Measurements from ENCODE around the gene ERCC3.

ERCC3 gene

DNA sequence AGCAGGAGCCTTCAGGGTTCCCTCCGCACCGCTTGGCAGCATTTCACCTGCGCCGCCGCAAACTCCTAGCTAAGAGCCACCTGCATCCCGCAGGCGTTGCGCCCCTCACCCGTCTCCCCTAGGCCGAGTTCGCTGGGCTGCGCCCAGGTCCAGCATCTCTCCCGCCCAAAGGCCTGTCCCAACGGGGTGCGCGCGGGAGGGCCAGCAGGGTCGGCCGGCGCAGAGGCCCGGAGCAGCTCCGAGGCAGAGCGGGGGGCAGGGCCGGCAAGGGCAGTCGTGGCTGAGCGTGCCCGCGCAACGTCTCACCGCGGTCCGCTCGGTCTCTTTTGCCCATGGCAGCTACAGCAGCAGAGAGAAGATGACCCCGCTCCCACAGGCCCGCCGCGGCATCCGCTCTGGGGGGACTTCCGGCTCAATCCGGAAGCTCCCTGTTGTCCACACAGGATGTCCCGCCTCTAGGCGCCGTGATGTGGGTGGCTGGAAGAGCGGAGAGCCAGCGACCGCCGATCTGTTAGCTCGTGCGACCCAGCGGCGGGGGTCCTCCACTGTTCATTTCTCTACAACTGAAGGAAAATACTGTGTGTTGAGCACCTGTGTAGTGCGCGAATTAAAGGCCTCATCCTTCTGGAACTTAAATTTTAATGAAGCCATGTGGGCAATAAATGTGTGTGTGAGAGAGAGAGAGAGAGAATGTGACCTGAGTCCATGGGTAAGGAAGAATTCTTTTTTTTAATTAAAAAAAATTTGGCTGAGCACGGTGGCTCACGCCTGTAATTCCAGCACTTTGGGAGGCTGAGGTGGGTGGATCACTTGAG, at the start of gene ERCC3:
ERCC3 (minus strand) TSS at position 397 of the 815 bp plus-strand sequence; CDS start at position 334, 63 bp downstream.
- DNase-seq = no peak

DNA sequence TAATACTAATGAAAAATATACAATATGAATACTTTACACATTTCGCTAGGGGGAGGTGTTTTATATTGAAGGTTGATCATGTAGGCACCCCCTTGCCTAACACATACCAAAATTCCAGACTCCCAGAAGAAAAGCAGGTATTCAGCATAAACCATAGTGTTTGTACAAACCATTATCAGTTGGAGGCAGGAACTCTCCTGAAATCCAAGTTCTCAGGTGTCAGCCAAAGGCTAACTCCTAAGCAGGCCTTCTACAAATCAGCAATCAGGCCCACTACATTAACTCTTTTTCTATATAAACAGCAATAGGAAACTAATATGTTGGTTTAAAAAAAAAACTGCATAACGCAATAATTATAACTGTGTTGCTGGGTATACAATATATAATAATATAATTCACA, 49.3 kb upstream of the ERCC3 start:
- no peak for DNase-seq

DNA sequence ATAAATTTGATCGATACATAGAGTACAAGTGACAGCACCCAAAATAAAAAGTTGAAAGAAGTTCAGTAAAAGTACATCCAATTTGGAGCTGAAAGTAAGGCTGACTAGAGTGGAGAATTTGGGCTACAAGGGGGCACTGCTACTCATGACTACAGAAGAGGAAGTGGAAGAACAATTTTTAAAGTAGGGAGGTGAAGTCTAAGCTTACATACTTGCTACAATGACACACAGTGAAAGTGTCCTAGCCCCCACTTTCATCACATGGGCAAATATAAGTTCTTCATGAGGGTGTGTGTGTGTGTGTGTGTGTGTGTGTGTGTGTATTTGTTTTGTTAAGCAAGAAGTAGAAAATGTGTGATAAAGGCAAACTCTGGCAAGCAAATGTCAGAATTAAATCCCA, 48.2 kb upstream of the ERCC3 start:
- DNase-seq = no peak

DNA sequence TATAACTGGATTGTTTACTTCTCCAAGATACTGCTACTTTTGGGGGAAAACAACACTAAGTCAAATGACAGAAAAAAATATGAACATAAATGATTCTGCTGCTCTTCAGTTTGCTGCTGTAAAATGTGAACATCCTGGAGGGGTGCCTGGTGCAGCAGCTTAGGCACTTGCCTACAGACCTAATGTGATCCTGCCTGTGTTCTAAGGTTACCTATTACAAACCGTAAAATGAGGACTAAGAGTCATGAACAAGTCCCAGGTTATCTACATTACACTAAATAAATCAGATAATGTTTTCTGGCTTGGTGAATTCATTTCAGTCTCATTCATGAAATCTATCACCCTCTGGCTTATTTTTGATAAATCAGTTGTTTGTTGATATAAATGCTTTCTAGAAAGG, 38.4 kb upstream of the ERCC3 start:
- no peak for DNase-seq

DNA sequence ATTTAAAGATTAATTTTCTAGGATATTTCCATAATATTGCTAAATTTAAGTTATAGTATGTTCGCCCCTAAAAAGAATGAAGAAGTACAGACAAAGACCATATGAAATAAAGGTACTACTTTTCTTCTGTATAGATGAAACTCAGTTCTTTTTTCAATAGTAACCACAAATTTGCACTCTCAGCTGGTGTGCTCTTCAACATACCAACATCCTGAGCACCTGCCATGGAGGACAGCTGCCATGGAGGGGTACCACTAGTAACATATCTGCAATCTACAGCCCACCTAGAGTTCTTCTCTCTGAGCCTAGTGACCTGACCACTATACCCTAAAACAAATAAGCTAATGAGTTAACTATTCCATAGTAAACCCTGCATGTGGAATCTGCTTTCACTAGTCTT, 36.8 kb upstream of the ERCC3 start:
- no peak for DNase-seq

DNA sequence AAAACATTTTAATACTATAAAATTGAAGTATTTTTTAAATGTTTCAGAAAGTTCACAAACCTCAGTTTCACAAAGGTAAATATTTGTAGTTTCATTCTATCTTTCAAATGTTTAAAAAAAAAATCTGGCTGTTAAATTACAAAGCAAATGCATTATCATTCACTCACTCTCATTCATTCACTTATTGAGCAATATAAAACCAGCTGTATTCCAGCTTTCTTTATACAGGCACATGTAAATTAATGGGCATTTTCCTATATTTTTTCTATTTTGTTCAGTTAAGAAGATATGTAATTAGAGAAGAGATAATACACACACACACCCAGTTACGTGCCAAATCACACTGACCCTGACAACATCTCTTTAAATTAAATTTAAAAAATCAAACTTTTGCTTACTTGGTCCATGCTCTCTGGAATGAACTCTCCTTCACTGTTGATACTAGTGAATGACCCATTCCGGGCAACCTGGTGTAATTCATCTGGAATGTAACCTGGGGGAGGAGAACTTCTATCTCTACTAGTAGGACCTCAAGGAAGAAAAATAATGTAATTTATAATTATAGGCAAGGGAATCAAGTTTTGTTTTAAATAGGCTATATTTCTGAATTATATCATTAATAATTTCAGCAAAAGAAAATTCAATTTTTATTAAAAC, 32.5 kb upstream of the ERCC3 start:
- no peak for DNase-seq

DNA sequence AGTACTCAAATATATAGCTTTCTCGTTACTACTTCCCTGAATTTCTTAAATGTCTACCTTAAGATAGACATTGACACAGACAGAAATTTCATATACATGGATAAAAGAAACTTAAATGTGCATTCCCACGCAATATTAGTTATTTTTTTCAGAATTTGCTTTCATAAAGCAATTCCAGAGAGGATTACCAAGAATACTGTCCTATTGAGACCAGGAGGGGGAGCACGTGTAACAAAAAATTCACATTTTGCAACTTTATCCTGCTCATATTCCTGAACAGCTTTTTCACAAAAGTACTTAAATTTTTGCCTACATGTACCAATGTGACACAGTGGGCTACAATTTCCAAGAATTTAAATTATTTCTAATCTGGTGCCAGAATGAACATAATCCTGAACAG, 30.7 kb upstream of the ERCC3 start:
- no peak for DNase-seq

DNA sequence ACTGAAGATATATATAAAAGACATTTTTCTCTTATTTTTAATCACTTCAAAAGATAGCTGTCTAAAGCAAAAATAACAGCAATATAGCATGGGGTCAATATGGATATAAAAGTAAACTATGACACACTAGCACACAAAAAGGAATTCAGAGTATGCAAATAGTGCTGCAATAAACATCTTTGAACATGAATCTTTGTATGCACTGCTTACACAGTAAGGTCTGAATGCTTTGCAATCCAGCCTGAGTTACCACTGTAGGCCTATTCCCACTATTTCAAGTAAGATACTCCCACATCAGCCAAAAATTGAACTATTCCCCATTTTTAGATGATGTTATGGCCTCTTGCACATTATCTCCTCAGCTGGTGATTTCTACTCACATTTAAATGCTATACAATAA, 27.4 kb upstream of the ERCC3 start:
- DNase-seq = no peak

DNA sequence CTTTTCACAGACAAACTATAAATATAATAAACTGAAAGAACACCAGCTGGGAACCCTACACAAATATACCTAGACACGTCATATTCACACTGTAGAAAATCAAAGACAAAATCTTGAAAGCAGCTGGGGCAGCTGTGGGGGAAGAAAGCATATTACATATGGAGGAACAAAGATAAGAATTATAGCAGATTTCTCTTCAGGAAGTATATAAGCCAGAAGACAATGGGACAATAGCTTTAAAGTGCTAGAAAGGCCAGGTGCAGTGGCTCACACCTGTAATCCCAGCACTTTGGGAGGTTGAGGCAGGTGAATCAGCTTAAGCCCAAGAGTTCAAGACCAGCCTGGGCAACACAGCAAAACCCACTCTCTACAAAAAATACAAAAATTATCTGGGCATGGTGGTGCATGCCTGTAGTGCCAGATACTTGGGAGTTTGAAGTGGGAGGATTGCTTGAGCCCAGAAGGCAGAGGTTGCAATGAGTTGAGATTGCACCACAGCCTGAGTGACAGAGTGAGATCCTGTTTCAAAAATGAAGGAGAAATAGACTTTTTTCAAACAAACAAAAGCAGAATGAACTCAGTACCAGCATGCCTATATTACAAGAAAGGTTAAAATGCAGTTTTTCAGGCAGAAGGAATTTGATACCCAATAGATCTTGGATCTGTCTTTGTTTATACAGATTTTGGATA, 26.8 kb upstream of the ERCC3 start:
- DNase-seq = no peak

DNA sequence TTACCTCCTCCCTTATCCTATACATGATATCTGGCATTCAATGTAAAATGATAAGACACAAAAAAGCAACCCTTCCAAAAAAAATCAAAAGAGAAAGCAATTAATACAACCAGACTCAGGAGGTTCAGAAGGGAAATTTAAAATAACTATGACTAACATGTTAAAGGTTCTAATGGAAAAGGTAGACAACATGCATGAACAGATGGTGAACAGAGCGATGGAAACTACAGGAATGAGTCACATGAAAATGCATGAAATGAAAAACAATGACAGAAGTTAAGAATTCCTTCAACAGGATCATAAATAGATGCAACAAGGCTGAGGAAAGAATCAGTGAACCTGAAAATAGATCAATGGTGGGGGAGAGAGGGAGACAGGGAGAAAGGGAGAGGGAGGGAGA, 26.1 kb upstream of the ERCC3 start:
- no peak for DNase-seq

DNA sequence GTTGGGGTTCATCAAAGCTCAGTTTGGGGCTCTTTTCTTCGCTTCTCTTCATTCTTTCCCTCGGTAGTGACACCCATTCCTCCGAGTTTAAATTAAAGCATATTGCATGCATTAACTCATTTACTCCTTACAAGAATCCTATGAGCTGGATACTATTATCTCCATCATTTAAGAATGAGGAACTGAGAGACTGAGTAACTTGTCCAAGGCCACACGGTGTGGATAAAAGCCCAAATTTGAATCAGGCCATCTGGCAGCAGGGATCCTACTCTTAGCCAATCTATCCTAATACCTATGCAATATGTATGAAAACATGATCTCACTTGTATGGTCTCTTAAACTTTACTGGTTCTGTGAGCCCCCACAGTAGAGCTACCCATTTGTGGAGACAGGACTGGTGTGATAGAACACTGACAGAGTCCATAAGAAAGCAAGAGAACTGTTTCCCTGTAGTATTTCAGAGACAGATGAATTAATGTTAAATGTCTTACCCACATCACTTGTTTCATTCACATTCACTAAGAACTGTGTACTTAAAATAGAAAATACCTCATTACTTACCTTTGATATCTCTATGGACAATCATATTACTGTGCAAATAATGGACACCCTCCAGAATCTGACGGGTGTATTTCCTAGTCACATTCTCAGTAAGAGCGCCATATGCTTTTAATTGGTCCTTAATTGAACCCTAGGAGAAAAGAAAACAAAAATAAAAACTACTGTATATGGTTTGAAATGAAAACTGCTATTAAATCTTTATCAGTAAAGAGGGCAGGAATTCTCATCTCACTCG, 20.4 kb upstream of the ERCC3 start:
- DNase-seq = no peak

DNA sequence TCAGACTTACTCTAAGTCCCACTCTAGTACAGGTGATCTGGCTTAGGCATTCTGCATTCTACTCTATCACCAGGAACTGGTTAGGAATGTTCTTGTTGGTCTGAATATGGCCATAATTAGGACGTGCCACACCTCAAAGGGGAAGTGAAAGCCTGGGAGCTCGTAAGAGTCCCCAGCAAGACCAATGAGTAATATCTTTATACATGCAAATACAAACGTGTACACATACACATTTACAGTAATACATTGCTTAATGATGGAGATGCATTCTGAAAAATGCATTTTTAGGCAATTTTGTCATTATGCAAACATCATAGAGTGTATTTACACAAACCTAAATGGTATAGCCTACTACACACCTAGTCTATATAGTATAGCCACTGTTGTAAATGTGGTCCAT, 19.5 kb upstream of the ERCC3 start:
- DNase-seq = no peak

DNA sequence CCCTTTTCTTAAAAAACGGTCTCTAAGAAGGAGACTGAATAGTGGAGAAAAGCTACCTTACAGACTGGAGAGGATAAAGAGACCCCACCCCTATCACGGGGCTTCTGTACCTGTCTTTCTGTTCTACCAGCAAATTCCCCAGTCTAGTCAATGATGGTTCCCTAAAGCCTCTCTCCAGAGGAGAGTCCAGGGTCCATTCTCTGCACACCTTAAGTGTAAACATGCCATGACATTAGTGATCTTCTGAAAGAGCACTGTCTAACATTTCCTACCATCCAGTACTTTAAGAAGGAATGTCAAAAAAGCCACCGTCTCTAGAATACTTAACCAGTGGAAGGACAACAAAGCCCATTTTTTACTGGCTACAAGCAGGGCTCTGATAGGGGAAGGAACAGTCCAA, 17.0 kb upstream of the ERCC3 start:
- no peak for DNase-seq

DNA sequence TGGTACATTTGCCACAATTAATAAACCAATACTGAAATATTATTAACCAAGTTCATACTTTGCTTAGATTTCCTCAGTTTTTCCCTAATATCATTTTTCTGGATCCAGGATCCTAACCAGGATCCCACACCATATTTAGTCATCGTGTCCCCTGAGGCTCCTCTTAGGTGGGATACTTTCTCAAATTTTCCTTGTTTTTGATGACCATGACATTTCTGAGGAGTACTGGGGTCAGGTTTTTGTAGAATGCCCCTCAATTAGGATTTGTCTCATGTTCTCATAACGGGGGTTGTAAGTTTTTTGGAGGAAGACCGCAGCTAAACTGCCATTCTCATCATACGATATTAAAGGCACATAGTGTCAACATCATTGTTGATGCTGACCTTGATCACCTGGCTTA, 15.5 kb upstream of the ERCC3 start:
- no peak for DNase-seq

DNA sequence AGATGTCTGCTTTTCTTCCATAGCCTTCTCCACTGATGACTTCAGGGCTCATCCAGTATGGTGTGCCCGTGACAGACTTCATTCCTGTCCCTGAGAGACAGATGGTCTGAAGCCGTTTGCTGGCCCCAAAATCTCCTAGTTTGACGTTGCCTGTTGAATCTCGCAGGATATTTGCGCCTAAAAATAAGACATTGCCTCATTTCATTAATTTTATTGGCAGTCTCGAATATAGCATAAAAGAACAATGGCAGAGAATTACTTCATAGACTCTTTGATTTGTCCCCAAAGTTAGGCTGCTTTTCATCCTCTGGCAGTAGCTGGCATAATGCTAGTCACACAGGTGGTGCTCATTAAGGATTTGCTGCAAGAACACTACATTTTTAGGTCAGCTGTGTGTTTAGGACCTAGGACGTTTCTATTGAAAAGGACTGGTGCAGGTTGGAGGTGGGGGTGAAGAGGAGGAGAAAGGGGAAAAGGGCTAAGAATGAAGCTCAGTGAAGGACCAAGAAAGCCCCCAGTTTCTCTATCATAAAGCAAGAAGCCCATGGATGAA, 14.7 kb upstream of the ERCC3 start:
- DNase-seq = peak; percentile 88

DNA sequence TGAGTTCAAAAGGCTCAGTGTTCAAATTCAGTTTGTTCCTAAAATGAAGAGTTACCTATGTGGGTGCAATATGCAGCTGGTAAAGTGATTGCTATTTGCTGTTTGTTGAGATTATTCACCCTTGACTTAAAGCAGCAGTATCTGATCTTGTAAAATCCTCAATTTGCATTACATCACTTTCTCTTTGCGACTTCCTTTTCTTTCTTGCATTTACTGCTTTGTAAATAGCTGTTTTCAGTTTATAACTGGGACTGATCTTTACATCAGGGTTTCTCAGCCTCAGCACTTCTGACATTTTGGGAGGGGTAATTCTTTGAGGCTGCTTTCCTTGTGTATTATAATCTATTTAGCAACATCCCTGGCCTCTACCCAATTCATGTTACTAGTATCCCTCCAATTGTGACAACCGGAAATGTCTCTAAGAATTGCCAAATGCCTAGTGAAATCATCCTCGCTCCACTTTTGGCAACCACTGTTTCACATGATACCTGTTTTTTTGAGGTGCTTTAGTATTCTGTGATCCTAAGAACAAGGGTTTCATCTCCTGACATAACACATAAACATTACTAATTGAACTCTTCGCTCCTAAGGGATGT, 12.1 kb upstream of the ERCC3 start:
- DNase-seq = no peak

DNA sequence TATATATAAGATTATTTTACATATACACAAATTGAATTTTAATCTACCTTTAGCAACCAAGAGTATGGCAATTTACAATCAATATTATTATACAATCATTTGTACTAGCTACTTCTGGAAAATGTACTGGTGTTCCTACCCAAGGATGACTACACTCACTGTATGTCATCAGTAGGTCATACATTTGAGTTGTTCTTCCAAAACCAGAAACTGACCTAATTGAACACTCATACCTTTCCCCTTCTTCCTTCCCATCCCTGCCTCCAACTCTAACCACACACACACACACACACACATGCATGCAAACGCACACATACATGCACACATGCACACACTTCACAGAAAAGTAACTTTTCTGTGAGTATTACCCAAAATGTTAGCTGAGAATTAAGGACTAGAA, 8.2 kb upstream of the ERCC3 start:
- DNase-seq = no peak

DNA sequence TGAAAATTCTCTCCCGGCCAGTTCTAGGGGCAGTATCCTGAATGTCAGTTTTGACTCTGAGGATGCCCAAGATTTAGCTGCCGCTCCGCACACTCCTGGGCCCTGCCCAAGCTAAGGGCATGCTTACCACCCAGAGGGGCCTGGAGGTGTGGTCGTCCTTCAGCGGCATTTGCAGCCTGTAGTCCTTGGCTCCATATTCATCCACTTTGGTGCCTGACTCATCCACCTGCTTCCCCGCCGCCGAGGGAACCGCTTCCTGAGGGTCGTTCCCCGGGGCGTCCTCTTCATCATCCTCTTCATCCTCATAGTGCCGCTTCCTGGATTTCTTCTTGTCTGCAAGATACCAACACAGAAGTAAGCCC, 577 bp downstream of the ERCC3 start:
- no peak for DNase-seq

DNA sequence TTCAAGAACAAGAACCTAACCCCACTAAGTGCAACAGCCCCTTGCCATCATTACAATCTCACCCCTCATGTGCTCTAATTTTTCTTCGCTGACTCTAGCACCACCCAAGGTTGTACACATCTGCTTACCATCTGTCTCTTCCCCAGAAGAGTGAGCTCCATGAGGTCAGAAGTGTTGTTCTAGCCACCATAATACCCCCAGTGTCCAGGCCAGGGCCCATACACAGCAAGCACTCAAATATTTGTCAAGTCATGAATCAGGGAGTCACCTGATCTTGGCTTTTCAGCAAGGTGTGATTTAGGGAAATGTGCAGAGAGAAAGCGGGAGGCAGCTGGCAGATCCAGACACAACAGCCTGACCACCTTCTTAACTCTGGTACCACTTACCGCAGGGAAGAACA, 5.7 kb downstream of the ERCC3 start:
- DNase-seq = no peak

DNA sequence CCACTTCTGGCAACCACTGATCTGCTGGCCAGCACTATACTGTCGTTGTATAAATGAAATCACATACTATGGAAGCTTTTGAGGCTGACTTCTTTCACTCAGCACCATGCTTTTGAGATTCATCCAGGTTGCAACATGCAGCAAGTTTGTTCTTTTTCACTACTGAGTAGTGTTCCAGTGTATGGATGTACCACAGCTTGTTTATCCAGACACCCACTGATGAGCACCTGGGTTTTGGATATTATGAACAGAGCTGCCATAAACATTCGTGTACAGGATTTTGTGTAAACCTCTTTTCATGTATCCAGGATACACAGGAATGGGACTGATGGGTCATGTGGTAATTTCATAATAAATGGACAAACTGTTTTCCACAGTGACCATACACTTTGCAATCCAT, 10.7 kb downstream of the ERCC3 start:
- no peak for DNase-seq

DNA sequence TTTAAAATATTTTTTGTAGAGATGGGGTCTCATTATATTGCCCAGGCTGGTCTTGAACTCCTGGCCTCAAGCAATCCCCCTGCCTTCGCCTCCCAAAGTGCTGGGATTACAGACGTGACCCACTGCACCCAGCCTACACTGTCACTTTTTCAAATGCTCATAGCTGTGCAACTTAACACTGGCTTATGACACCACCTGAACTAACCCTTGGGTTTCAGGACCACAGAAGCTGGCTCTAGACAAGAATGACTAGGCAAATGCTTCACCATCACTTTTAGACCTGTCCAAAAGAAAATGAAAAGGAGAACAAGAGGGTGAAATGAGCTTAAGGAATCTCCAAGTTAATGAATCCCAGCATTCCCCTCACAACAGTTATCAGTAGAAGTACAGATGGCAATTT, 13.3 kb downstream of the ERCC3 start:
- DNase-seq = no peak

DNA sequence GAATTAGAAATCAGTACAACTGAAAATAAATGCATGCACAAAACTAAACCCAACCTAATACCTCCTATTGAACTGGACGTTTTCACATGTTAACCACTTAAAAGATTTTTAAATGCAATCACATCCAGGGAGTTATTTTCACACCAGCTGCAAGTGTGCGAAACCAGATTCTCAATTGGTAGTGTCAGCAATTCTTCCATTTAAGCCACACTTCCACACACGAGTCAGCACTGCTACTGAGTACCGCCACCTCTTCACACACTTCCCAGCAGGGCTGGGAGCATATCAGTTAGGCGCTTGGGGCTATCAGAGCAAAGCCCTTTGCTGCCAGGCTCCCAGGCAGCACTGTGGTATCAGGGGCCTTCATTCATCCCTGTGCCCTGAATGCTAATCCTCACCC, 14.2 kb downstream of the ERCC3 start:
- no peak for DNase-seq

DNA sequence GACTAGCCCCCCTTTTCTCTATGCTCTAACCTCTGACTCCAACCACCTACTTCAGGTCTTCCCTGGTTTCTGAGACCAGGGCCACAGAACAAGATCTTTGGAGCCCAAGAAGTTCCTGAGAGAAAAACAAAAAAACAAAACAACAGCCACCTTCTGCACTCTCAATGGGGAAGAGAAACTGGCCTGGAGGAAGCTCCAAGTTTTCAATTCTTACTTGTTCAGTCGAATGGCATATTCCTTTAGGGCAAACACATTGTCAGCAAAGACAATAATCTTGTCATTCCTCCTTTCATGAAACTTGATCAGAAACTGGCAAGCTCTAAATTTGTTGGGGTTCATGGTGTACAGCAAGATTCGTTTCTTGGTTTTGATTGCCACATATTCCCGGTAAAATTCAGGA, 15.0 kb downstream of the ERCC3 start:
- no peak for DNase-seq
